Thyroid gland (tissue), 4 donors: Measurements from ENCODE around the gene DSG2.
"Not testable (repeated sequence)": the region's sequence is repeated elsewhere in the genome, so short reads cannot be mapped to it uniquely, and the experiment has no call there.

ENCODE experiments used
- POLR2A ChIP-seq, 2 donors: fragments of 450-650 bp; IDR thresholded peaks; one replicate each; pipeline ENCODE4 v1.6.1; 2017; ENCODE audit warnings: antibody characterized with exemption in 2 of 2, mild to moderate bottlenecking in 2 of 2, moderate library complexity in 1 of 2
- TF ChIP-seq, protein P1 (sequence below), 6 experiments: fragments of 200-600 bp in 3 of 6; fragments of 450-650 bp in 3 of 6; sonication (generic) in 3 of 6; IDR thresholded peaks; one replicate each; pipeline ENCODE4 v1.5.1; 2016 to 2019; ENCODE audit warnings: antibody characterized with exemption in 6 of 6, mild to moderate bottlenecking in 2 of 6, inconsistent platforms in 1 of 6, moderate library complexity in 1 of 6

GRCh38 chr18:31507124-31507523, 9.1 kb downstream of the DSG2 start:
- TF ChIP-seq, protein P1, sequence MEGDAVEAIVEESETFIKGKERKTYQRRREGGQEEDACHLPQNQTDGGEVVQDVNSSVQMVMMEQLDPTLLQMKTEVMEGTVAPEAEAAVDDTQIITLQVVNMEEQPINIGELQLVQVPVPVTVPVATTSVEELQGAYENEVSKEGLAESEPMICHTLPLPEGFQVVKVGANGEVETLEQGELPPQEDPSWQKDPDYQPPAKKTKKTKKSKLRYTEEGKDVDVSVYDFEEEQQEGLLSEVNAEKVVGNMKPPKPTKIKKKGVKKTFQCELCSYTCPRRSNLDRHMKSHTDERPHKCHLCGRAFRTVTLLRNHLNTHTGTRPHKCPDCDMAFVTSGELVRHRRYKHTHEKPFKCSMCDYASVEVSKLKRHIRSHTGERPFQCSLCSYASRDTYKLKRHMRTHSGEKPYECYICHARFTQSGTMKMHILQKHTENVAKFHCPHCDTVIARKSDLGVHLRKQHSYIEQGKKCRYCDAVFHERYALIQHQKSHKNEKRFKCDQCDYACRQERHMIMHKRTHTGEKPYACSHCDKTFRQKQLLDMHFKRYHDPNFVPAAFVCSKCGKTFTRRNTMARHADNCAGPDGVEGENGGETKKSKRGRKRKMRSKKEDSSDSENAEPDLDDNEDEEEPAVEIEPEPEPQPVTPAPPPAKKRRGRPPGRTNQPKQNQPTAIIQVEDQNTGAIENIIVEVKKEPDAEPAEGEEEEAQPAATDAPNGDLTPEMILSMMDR (IDR thresholded peaks at IDR 0.05): not testable (repeated sequence)
- TF ChIP-seq POLR2A (IDR thresholded peaks at IDR 0.05): not testable (repeated sequence)
